ENCODE data around the gene LCE4A.
"Not testable (repeated sequence)": the region's sequence is repeated elsewhere in the genome, so short reads cannot be mapped to it uniquely, and the experiment has no call there.

The LCE4A gene, protein sequence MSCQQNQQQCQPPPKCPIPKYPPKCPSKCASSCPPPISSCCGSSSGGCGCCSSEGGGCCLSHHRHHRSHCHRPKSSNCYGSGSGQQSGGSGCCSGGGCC

DNA sequence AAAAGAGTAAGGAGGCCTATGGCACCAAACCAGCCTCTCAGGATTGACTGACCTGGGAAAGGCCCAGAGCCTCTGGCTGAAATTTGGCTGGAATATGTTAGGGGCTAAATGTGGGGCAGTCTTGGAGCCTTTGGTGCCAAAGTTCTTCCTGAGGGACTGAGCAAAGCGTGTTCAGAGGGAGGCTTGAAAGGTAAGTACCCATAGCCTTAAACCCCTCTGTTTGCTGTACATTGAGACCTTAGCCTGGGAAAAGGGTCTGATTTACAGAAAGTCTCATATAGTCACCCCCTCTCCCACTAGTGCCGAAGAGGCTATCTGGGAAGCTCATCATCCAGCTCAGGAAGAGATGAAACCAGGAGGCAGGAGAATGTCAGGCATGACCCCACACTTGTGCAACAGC is at the start of gene LCE4A:
TSS of gene LCE4A (plus strand) at position 301 of the 400 bp plus-strand sequence. CDS start 916 bp downstream, outside the sequence.
- no peak for DNase-seq (ENCODE audit: extremely low read depth in 1 of 2, low read depth in 1 of 2)

DNA sequence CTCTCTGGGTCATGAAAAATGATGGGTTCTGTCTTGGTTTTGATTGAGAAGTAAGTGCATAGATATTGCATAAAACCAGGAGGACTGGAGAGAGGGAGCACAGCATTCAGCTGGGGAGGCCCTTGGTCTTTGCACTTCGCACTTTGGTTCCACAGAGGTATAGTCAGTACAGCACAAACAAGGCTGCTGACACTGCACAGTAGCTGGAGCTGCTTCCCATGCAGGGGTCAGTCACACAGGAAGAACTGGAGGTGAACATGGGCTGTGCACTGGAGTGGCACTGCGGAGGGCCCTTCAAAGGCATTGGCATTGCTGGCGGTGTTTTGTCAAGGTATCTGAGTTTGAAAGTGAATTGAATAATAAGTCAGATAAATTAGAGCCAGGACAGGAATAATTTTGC is 49.3 kb upstream of the LCE4A start:
- no peak for DNase-seq (ENCODE audit: extremely low read depth in 1 of 2, low read depth in 1 of 2)

DNA sequence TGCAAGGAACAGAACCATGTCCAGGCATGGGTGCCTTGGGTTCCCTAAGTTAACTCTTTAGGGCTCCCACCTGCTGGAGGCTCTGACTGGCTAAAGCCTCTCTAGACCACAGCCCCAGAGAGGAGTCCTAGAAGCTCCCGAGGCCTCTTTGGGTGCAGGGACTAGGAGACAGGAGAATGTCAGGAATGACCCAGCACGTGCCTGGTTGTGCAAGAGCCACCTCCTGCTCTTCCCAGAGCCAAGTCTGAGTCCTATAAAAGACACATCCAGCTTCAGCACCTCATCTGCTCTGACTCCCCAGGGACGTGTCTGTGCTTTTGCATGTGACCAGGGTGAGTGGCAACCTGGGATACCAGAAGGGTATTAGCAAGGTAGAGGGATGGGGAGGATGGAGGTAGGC is 44.9 kb upstream of the LCE4A start, which contains the start of gene LCE2D:
TSS of gene LCE2D (plus strand) at position 283 of the 400 bp plus-strand sequence. CDS start 726 bp downstream, outside the sequence.
- no peak for DNase-seq (ENCODE audit: extremely low read depth in 1 of 2, low read depth in 1 of 2)

DNA sequence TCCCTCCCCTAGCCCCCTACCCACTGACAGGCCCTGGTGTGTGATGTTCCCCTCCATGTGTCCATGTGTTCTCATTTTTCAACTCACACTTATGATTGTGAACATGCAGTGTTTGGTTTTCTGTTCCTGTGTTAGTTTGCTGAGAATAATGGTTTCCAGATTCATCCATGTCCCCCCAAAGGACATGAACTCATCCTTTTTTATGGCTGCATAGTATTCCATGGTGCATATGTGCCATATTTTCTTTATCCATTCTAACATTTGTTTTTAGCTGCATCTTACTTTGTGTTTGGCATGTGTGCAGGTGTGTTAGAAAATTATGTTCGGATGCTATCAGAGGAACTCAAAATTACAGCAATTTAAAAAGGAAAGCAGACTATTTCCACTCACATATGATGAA is 41.8 kb upstream of the LCE4A start:
- DNase-seq (ENCODE audit: extremely low read depth in 1 of 2, low read depth in 1 of 2): not testable (repeated sequence)

DNA sequence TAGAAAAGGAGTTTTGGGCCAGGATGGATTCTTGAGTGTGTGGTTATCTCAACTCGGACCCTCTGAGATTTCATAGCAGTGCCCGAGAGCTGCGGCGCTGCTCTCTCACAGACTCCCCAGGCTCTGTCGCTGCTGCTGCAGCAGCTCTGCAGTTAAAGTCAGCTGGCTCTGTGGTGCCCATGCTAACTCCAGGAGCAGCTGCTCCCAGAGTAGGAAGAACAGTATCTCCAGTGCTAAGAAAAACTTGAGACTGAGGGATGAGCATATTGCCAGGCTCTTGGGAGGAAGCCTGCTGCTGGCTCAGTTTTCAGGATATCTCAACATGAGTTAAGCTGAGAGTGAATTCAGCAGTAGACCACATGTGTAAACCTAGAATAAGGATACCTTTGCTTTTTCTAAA is 40.3 kb upstream of the LCE4A start:
- DNase-seq (ENCODE audit: extremely low read depth in 1 of 2, low read depth in 1 of 2): no peak

DNA sequence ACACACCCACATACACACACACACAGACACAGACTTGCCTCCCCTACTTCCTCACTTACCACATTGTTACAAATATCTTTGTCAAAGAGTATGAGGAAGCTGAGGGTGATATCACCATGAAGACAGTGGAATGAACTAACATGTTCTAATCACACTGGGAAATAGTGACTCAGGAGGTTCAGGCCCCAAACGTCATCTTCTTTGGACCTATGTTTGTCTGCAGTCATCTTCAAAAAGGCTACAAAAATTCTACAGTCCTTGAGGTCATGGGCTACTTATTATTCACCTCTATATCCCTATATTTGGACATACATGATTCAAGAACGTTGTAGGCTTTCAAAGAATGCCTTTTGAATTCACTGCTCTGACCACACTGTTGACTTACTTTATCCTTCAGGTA is 34.9 kb upstream of the LCE4A start:
- DNase-seq (ENCODE audit: extremely low read depth in 1 of 2, low read depth in 1 of 2): no peak

DNA sequence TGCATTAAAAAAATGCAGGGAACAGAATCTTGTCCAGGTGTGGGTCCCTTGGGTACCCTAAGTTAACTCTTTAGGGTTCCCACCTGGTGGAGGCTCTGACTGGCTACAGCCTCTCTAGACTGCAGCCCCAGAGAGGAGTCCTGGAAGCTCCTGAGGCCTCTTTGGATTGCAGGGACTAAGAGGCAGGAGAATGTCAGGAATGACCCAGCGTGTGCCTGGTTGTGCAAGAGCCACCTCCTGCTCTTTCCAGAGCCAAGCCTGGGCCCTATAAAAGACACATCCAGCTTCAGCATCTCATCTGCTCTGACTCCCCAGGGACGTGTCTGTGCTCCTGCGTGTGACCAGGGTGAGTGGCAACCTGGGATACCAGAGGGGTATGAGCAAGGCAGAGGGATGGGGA is 33.0 kb upstream of the LCE4A start, which contains the start of gene LCE2C:
TSS of gene LCE2C (plus strand) at position 297 of the 400 bp plus-strand sequence. CDS start 737 bp downstream, outside the sequence.
- DNase-seq (ENCODE audit: extremely low read depth in 1 of 2, low read depth in 1 of 2): not testable (repeated sequence)

DNA sequence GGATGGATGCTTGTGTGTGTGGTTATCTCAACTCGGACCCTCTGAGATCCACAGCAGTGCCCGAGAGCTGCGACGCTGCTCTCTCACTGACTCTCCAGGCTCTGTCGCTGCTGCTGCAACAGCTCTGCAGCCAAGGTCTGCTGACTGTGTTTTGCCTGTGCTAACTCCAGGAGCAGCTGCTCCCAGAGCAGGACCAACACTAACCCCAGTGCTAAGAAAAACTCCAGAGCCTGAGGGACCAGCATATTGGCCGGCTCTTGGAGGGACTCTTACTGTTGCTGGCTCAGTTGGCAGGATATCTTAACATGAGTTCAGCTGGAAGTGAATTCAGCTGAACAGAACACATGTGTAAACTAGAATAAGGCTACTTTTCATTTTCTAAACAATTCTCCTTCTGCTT is 28.5 kb upstream of the LCE4A start:
- no peak for DNase-seq (ENCODE audit: extremely low read depth in 1 of 2, low read depth in 1 of 2)

DNA sequence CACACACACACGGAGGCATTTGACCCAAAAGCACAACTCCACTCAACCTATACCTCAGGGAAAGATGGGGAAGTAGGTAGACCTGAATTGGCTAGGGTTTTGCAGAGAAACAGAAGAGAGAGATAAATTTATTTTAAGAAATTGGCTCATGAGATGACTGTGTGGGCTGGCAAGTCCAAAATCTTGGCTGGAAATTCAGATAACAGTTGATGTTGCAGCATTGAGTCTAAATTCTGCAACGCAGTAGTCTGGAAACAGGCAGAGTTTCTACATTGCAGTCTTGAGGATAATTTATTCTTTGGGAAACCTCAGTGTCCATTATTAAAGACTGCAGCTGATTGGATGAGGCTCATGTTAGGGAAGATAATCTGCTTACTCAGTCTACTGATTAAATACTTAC is 26.3 kb upstream of the LCE4A start:
- DNase-seq (ENCODE audit: extremely low read depth in 1 of 2, low read depth in 1 of 2): no peak

DNA sequence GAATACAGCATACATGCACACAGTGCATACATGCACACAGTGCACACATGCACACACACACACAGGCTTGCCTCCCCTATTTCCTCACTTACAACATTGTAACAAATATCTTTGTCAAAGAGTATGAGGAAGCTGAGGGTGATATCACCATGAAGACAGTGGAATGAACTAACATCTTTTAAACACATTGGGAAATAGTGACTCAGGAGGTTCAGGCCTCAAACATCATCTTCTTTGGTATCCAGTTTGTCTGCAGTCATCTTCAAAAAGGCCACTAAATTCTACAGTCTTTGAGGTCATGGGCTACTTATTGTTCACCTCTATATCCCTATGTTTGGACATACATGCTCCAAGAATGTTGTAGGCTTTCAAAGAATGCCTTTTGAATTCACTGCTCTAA is 24.1 kb upstream of the LCE4A start:
- DNase-seq (ENCODE audit: extremely low read depth in 1 of 2, low read depth in 1 of 2): no peak

DNA sequence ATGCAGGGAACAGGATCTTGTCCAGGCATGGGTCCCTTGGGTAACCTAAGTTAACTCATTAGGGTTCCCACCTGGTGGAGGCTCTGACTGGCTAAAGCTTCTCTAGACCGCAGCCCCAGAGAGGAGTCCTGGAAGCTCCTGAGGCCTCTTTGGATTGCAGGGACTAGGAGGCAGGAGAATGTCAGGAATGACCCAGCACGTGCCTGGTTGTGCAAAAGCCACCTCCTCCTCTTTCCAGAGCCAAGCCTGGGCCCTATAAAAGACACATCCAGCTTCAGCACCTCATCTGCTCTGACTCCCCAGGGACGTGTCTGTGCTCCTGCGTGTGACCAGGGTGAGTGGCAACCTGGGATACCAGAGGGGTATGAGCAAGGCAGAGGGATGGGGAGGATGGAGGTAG is 22.1 kb upstream of the LCE4A start, which contains the start of gene LCE2B:
TSS of gene LCE2B (plus strand) at position 301 of the 400 bp plus-strand sequence. CDS start 721 bp downstream, outside the sequence.
- not testable (repeated sequence) for DNase-seq (ENCODE audit: extremely low read depth in 1 of 2, low read depth in 1 of 2)

DNA sequence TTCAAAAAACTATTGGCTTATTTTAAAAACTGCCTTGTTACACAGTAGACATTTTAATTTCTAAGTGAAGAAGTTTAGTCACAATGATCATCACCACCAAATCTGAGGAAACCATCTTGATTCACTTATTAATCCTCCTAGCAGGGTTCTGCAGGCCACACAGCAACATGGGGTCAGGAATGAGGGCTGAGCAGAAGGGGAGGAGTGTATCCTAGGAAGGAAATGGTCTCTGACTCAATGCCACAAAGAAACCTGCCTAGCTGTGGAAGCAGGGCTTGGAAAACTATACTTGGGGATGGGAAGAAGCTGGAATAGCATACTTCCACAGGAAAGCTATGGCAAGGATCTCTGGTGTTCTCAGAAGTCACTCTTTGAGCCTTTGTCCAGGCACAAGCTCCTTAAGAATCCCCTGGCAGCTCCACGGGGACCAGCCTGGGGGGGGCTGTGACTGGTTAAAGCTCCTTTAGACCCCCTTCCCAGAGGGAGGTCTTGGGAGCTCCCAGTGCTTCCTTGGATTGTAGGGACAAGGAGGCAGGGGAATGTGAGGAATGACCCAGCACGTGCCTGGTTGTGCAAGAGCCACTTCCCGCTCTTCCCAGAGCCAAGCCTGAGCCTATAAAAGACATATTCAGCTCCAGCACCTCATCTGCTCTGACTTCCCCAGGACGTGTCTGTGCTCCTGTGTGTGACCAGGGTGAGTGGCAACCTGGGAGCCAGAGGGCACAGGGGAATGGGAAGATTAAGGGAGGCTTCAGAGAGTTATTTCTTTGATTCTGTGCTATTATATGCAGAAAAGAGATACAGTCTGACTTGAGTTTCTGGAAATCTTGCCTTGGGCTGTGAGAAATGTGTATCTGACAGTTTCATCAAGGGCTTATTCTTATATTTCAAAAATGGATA is 10.0 kb upstream of the LCE4A start, which contains the start of gene LCE2A:
TSS of gene LCE2A (plus strand) at position 645 of the 900 bp plus-strand sequence. CDS start 557 bp downstream, outside the sequence.
- no peak for DNase-seq (ENCODE audit: extremely low read depth in 1 of 2, low read depth in 1 of 2)

DNA sequence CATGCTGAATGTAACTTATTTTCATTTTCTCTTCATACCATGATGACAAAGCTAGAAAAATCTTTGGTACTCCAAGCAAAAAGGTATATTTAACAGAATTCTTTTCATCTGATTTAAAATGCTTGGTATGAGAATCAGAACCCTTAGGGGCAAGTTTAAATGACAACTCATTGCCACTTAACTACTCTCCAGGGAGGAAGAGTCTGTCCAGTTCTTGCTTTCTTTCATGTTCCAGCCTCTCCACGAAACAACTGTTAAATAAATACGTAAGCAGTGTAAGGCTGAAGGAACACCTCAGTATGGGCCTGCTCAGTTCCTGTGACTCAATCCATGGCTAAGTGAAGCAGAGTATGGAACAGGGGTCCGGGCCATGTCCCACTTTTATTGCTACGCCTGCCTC is 8.2 kb upstream of the LCE4A start:
- DNase-seq (ENCODE audit: extremely low read depth in 1 of 2, low read depth in 1 of 2): no peak

DNA sequence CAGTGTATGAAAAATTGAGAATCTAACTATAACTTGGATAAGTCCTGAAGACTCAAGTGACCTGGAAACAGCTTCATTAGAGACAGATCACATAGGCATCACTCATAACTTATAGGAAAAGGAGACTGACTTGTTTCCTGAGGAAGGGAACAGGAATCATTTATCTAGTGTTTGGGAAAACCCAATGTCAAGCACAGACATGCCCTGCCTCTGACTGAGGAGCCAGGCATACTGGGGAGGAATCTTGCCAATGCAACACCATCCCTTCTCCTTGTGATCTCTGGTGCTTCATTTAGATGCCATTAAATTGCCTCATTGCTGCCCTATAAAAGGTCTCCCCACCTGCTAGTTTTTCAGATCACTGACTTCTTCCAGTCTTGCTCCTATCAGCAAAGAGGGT is 10.3 kb downstream of the LCE4A start:
- no peak for DNase-seq (ENCODE audit: extremely low read depth in 1 of 2, low read depth in 1 of 2)

DNA sequence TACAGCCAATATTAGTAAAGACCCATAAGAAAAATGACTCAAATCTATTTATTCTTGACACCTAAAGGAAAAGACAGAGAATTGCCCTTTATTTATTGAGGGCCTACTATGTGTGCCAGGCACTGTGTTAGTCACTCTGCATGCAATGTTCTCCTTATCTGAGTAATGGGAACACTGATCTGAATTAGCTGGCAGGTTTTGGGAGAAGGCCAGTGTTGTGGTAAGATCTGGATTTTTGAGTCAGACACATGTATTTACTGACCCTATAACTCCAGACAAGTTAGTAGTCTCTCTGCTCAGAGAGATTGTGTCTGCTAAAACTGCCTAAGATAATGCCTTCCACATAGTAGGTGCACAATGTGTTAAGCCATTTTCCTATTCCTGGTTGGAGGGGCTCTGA is 17.3 kb downstream of the LCE4A start:
- no peak for DNase-seq (ENCODE audit: extremely low read depth in 1 of 2, low read depth in 1 of 2)

DNA sequence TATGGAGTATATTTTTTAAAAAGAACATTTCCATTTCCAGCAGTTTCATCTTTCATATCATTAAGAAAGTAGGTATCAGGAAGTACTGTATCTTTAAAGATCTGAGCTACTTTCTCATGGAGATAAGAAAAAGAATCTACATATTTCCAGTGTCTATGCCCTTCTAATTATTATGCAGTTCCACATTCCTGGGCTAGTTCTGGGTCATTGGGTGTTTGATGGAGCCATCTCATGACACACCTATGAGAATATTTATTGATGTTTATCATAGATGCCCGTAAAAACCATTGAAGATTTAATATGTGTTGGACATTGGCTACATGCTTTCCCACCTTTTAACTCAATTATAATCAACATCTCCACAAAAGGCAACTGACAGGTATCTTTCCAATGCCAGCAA is 21.0 kb downstream of the LCE4A start:
- DNase-seq (ENCODE audit: extremely low read depth in 1 of 2, low read depth in 1 of 2): no peak

DNA sequence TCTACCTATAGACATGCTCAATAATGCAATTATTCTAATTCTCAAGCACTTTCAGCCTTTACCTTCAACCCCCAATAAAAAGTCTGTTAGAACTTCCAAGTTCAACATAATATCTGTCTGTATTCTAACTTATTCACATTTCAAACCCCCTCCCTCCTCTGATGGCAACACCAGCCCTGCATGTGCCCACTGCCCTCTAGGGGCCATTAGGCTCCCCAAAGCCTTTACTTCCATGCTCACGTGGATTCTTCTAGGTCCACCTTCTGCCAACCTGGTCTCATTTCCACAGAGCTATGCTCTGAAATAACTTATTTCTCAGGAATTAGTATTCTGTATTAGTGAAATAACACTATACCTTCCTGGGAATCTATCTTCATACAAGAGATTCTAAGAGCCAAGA is 27.7 kb downstream of the LCE4A start:
- no peak for DNase-seq (ENCODE audit: extremely low read depth in 1 of 2, low read depth in 1 of 2)

DNA sequence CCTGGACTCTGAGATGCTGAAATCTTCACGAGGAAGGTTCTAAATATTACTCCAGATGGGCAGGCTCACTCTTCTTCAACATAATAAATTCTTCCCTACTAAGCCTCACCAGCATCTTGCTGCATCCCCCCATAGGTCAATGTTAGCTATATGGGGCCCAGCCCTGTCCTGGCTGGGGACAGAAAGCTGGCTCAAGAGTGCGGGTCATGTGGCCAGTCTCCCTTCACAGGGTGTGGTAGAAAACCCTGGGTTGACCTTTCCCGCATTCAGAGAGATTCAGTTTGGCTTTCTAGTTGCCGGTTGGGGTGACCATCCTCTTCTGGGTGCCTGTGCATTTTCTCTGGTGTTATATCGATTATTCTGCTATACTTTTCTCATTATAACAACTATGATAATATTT is 30.0 kb downstream of the LCE4A start:
- DNase-seq (ENCODE audit: extremely low read depth in 1 of 2, low read depth in 1 of 2): no peak

DNA sequence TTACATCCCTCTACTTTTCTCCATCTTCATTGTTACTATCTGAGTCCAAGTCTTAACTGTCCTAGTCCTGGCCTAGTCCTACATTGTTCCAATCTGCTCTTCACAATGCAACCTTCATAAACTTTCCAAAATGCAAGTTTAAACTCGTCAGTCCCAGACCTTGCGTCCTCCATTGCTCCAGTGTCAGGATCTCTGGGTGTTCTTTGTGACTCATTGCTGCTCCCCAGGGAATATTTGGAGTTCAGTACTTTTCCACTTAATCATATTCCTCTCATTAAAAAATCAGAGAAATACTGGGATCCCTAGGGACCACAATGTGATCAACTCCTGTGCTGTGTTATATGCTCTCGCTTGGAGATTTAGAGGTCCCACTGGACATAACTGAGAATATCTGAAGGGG is 31.9 kb downstream of the LCE4A start:
- no peak for DNase-seq (ENCODE audit: extremely low read depth in 1 of 2, low read depth in 1 of 2)

DNA sequence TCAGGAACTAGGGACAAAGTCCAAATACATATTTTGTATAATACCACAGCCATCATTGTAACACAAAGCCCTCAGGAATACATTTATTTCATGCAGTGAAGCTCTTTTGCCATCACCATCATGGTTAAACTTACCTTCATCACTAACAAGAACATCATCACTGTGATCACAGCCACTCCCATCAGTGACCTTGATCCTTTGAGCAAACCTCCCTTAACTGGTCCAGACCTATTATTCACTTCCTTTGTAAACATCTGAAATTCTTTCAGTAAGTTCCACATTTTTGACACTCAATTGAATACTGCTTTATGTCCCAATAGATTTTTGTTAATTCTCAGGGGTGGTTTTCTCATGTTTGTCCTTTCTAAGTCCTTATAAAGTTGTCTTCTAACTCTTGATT is 33.7 kb downstream of the LCE4A start:
- DNase-seq (ENCODE audit: extremely low read depth in 1 of 2, low read depth in 1 of 2): no peak

DNA sequence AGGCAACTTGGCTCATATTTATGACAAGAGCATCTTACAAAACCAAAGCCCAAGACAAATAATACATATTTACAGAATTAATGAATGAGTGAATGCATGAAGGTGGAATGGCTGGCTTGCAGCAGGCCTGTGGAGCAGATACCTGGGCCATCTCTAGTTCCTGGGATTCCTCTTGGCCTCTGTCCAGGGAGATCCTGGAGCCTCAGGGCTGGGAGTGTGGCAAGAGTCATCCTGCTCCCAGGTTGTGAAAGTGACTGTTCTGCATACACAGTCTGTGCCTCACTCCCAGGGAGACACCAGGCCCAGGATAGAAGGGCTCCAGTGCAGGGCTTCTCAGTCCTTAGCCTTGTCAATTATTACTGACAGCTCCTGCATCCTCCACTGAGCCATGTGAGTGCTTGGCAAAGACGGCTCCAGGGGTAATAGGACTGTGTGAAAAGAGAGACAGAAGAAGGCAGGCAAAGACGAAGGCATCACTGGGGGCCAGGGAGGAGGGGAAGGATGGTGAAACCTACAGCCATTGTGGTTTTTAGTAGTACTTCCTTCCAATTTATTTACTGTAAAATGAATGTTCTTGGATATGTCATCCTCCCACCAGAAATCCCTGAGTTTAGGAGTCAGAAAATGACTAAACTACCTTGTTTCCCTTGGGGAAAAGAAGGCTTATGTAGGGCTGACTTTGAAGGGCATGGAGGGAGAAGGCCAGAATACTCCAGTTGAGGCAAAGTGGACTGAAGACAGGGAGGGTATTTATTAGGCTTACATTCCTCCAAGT is 35.6 kb downstream of the LCE4A start:
- no peak for DNase-seq (ENCODE audit: extremely low read depth in 1 of 2, low read depth in 1 of 2)
